H1 (cell line): ENCODE results near the gene RIPPLY3. TPM values are rescaled to one million over a fixed set of nuclear protein-coding genes. Genes with fewer than 3 reads are reported as not detected.

ENCODE experiments used
- CTCF ChIA-PET: fragments of 300-600 bp; sonication (Branson Sonifier 250); formaldehyde crosslinking; loops from one replicate; lab custom pipeline; 2021; ENCODE audit not compliant: partially characterized antibody; lab: Charles Lee
- POLR2A ChIA-PET: fragments of 300-600 bp; sonication (Branson Sonifier 250); formaldehyde crosslinking; loops from one replicate; lab custom pipeline; 2021; ENCODE audit warnings: inconsistent platforms; ENCODE audit not compliant: partially characterized antibody; lab: Charles Lee
- DNase-seq, 2 experiments: peaks; one replicate each; pipeline versions ENCODE4 v3.0.0 to v3.0.0-alpha.2; 2010 to 2022; ENCODE audit warnings: low spot score in 2 of 2, low read depth in 1 of 2, mixed read lengths in 1 of 2
- FAIRE-seq: peaks from 2 replicates; lab custom pipeline; 2011; peaks lifted over from hg19 to GRCh38; lab: Jason Lieb, UNC
- H2AFZ ChIP-seq: 2 replicates; pipeline ENCODE4 v1.8.1; 2012; ENCODE audit warnings: low read length, inconsistent platforms
- H2AK5ac ChIP-seq: 2 replicates; pipeline ENCODE4 v1.6.1; 2013; ENCODE audit warnings: low read depth, low read length
- H2BK120ac ChIP-seq: replicated peaks from 2 replicates; pipeline ENCODE3; 2013; ENCODE audit warnings: low read depth, low read length, inconsistent platforms
- H2BK12ac ChIP-seq: 2 replicates; pipeline ENCODE4 v1.6.1; 2013; ENCODE audit warnings: low read depth, low read length
- H2BK15ac ChIP-seq: 2 replicates; pipeline ENCODE4 v1.6.1; 2013; ENCODE audit warnings: low read length
- H2BK20ac ChIP-seq: 2 replicates; pipeline ENCODE4 v1.6.1; 2013; ENCODE audit warnings: low read length
- H2BK5ac ChIP-seq: 2 replicates; pipeline ENCODE4 v1.6.1; 2013; ENCODE audit warnings: low read depth, low read length
- H3K14ac ChIP-seq: 2 replicates; pipeline ENCODE4 v1.6.1; 2013; ENCODE audit warnings: inconsistent platforms; ENCODE audit not compliant: insufficient read length
- H3K18ac ChIP-seq: 2 replicates; pipeline ENCODE4 v1.6.1; 2013; ENCODE audit warnings: low read length; ENCODE audit errors: extremely low read depth
- H3K23ac ChIP-seq: 2 replicates; pipeline ENCODE4 v1.6.1; 2013; ENCODE audit warnings: inconsistent platforms; ENCODE audit not compliant: insufficient read length
- H3K23me2 ChIP-seq: 2 replicates; pipeline ENCODE4 v1.6.1; 2013; ENCODE audit warnings: low read depth, low read length
- H3K27ac ChIP-seq: 2 replicates; pipeline ENCODE4 v1.6.1; 2011; ENCODE audit warnings: low read depth, low read length, inconsistent platforms
- H3K27me3 ChIP-seq, 4 experiments: replicated peaks in 1 of 4; 1 replicate in 1 of 4; 2 replicates in 3 of 4; pipeline versions ENCODE4 v1.6.1 to v1.8.1; 2011 to 2013; ENCODE audit warnings: low read length in 3 of 4, mild to moderate bottlenecking in 3 of 4, inconsistent platforms in 2 of 4, mixed read lengths in 2 of 4, moderate library complexity in 1 of 4; ENCODE audit not compliant: control insufficient read depth in 3 of 4, insufficient read depth in 3 of 4; ENCODE audit errors: extremely low read depth in 1 of 4
- H3K36me3 ChIP-seq, 4 experiments: 2 replicates each; pipeline versions ENCODE4 v1.6.1 to v1.8.1; 2011 to 2013; ENCODE audit warnings: mild to moderate bottlenecking in 4 of 4, low read length in 3 of 4, moderate library complexity in 2 of 4, control low read depth in 1 of 4, inconsistent platforms in 1 of 4; ENCODE audit not compliant: insufficient read depth in 4 of 4, control insufficient read depth in 2 of 4
- H3K4ac ChIP-seq: replicated peaks from 2 replicates; pipeline ENCODE3; 2013; ENCODE audit warnings: low read length, low read depth, mixed read lengths, inconsistent platforms; ENCODE audit not compliant: insufficient read length
- H3K4me1 ChIP-seq, 4 experiments: replicated peaks in 1 of 4; 1 replicate in 1 of 4; 2 replicates in 3 of 4; pipeline versions ENCODE4 v1.6.1 to v1.8.1; 2011 to 2013; ENCODE audit warnings: low read length in 3 of 4, inconsistent platforms in 2 of 4, mixed read lengths in 1 of 4; ENCODE audit not compliant: insufficient read depth in 4 of 4, control insufficient read depth in 3 of 4
- H3K4me2 ChIP-seq, 2 experiments: 2 replicates each; pipeline versions ENCODE4 v1.6.1 to v1.8.1; 2011 to 2013; ENCODE audit warnings: low read depth in 2 of 2, low read length in 2 of 2, control low read depth in 1 of 2, inconsistent platforms in 1 of 2, mild to moderate bottlenecking in 1 of 2; ENCODE audit not compliant: insufficient read depth in 1 of 2
- H3K4me3 ChIP-seq, 4 experiments: fragments of 200-600, 300-600 bp in 1 of 4; sonication (generic), shearing (Covaris generic), sonication (Bioruptor Twin) in 1 of 4; 2 replicates each; pipeline versions ENCODE4 v1.5.1 to v1.8.1; 2011 to 2016; ENCODE audit warnings: low read length in 4 of 4, low read depth in 3 of 4, control low read depth in 2 of 4, inconsistent platforms in 2 of 4, mild to moderate bottlenecking in 2 of 4, mixed read lengths in 1 of 4, moderate library complexity in 1 of 4; ENCODE audit not compliant: insufficient read depth in 2 of 4; ENCODE audit errors: extremely low read depth in 1 of 4
- H3K56ac ChIP-seq: replicated peaks from 2 replicates; pipeline ENCODE3; 2013; ENCODE audit warnings: low read depth, mild to moderate bottlenecking, mixed read lengths, low read length, inconsistent platforms; ENCODE audit not compliant: insufficient read length
- H3K79me1 ChIP-seq: 2 replicates; pipeline ENCODE4 v1.6.1; 2013; ENCODE audit warnings: low read depth, low read length, control low read depth
- H3K79me2 ChIP-seq, 2 experiments: 2 replicates each; pipeline versions ENCODE4 v1.6.1 to v1.8.1; 2012 to 2013; ENCODE audit warnings: low read length in 2 of 2, mild to moderate bottlenecking in 2 of 2, inconsistent platforms in 1 of 2; ENCODE audit not compliant: insufficient read depth in 2 of 2, control insufficient read depth in 1 of 2
- H3K9ac ChIP-seq, 4 experiments: replicated peaks in 1 of 4; 1 replicate in 1 of 4; 2 replicates in 3 of 4; pipeline versions ENCODE4 v1.6.1 to v1.8.1; 2011 to 2013; ENCODE audit warnings: low read depth in 3 of 4, low read length in 3 of 4, control low read depth in 2 of 4, mild to moderate bottlenecking in 2 of 4, moderate library complexity in 2 of 4, inconsistent platforms in 1 of 4; ENCODE audit errors: extremely low read depth in 1 of 4
- H3K9me3 ChIP-seq, 2 experiments: 2 replicates each; pipeline versions ENCODE4 v1.6.1 to v1.8.1; 2012 to 2013; ENCODE audit warnings: mild to moderate bottlenecking in 2 of 2, moderate library complexity in 2 of 2, control low read depth in 1 of 2, inconsistent platforms in 1 of 2, low read depth in 1 of 2, low read length in 1 of 2, mixed read lengths in 1 of 2; ENCODE audit not compliant: insufficient read depth in 2 of 2
- H4K20me1 ChIP-seq, 2 experiments: replicated peaks in 1 of 2; 2 replicates each; pipeline versions ENCODE3 to v1.8.1; 2011 to 2013; ENCODE audit warnings: inconsistent platforms in 2 of 2, low read length in 2 of 2, mild to moderate bottlenecking in 1 of 2; ENCODE audit not compliant: insufficient read depth in 2 of 2, control insufficient read depth in 1 of 2
- H4K5ac ChIP-seq: 2 replicates; pipeline ENCODE4 v1.6.1; 2013; ENCODE audit warnings: low read length, low read depth, mixed read lengths, inconsistent platforms; ENCODE audit not compliant: insufficient read length
- H4K8ac ChIP-seq: 2 replicates; pipeline ENCODE4 v1.8.0; 2013; ENCODE audit warnings: mild to moderate bottlenecking, moderate library complexity, low read length, inconsistent platforms; ENCODE audit not compliant: insufficient read depth; ENCODE audit errors: extremely low read depth
- H4K91ac ChIP-seq: replicated peaks from 2 replicates; pipeline ENCODE3; 2013; ENCODE audit warnings: low read length, mixed read lengths, inconsistent platforms; ENCODE audit not compliant: insufficient read length
- JUN ChIP-seq: IDR thresholded peaks from 2 replicates; pipeline ENCODE4 v1.6.1; 2011; ENCODE audit warnings: low read depth, mild to moderate bottlenecking, improper control_type of control experiment, low read length
- KDM4A ChIP-seq: IDR thresholded peaks from one replicate; pipeline ENCODE4 v1.7.1; 2012; ENCODE audit warnings: low read depth, mild to moderate bottlenecking, moderate library complexity, low read length, inconsistent platforms; ENCODE audit not compliant: severe bottlenecking
- MAFK ChIP-seq: IDR thresholded peaks from 2 replicates; pipeline ENCODE4 v1.6.1; 2012; ENCODE audit warnings: low read depth, mild to moderate bottlenecking, improper control_type of control experiment, low read length
- SIN3A ChIP-seq, 2 experiments: IDR thresholded peaks in 1 of 2; conservative IDR thresholded peaks in 1 of 2; 2 replicates each; pipeline ENCODE4 v1.6.1; 2011 to 2012; ENCODE audit warnings: low read length in 2 of 2, improper control_type of control experiment in 1 of 2, low read depth in 1 of 2, mild to moderate bottlenecking in 1 of 2
- SP1 ChIP-seq: IDR thresholded peaks from 2 replicates; pipeline ENCODE4 v1.6.1; 2011; ENCODE audit warnings: low read depth, low read length
- TEAD4 ChIP-seq: IDR thresholded peaks from 2 replicates; pipeline ENCODE4 v1.6.1; 2012; ENCODE audit warnings: low read depth, low read length, inconsistent platforms, mixed read lengths
- WGBS, 2 experiments: shearing (Covaris generic) in 1 of 2; methylation state at CpG; one replicate each; pipeline versions ENCODE4 v1.1.6 to v1.1.7; 2013 to 2015; ENCODE audit warnings: low lambda C conversion rate in 2 of 2, mixed read lengths in 2 of 2, inconsistent platforms in 1 of 2, low coverage in 1 of 2, missing lambda C conversion rate in 1 of 2; ENCODE audit not compliant: insufficient replicate concordance in 2 of 2, insufficient coverage in 1 of 2, insufficient read length in 1 of 2; ENCODE audit errors: extremely low coverage in 1 of 2, missing lambda C conversion rate in 1 of 2; 5-methylcytosine and 5-hydroxymethylcytosine counted together
- long read RNA-seq, 2 experiments: library from RNA in 1 of 2; library from capped mRNA in 1 of 2; stranded (forward); transcript quantifications; one replicate each; pipeline ENCODE4 v2.0.0, GENCODE V29; 2021; ENCODE audit warnings: inconsistent platforms in 1 of 2
- polyA minus RNA-seq, 3 experiments: library from RNA; depleted of rRNA, polyadenylated mRNA; stranded (reverse); fragments of >200 nt; gene quantifications; 1 replicate in 2 of 3; 2 replicates in 1 of 3; pipeline ENCODE4 v1.2.3, GENCODE V29; 2011
- polyA plus RNA-seq, 7 experiments: library from polyadenylated mRNA; depleted of rRNA in 3 of 7; stranded (reverse) in 5 of 7; unstranded in 2 of 7; fragments of >200 nt in 5 of 7; fragments of 200-250 nt in 2 of 7; gene quantifications; 1 replicate in 5 of 7; 2 replicates in 1 of 7; 4 replicates in 1 of 7; pipeline versions ENCODE4 v1.2.1 to v1.2.3, GENCODE V29; 2011 to 2013; ENCODE audit warnings: missing spikeins in 2 of 7, mixed read lengths in 2 of 7
- total RNA-seq: library from RNA; stranded (reverse); fragmentation: NEBNext Ultra II Directional; extraction: Animal tissue kit (Norgen Biotek cat#: 25700); gene quantifications from 2 replicates; pipeline ENCODE4 v1.2.1, GENCODE V29; 2021
- TF ChIP-seq, protein P1 (sequence below): IDR thresholded peaks from 2 replicates; pipeline ENCODE4 v1.6.1; 2011; ENCODE audit warnings: low read length, improper control_type of control experiment

Gene RIPPLY3
- total RNA-seq = 2.0 and 2.6 TPM in 2 replicates
- polyA plus RNA-seq (2011; rRNA removed) = 2.2 TPM in 2 replicates
- polyA plus RNA-seq (2011; cell fraction: cytosol; rRNA removed) = 2.1 TPM
- 1.3 TPM for polyA plus RNA-seq (2011; cell fraction: nucleus; rRNA removed)
- 1.6 to 2.4 TPM (median 1.8 TPM) in 4 replicates for polyA plus RNA-seq (2012, experiment 1 of 2)
- polyA plus RNA-seq (2012, experiment 2 of 2) = 2.9 TPM
- polyA plus RNA-seq (2013, experiment 1 of 2) = 2.8 TPM
- 2.3 TPM for polyA plus RNA-seq (2013, experiment 2 of 2)
- polyA minus RNA-seq (2011; rRNA and poly(A)+ RNA removed) = 0.46 and 0.76 TPM in 2 replicates
- polyA minus RNA-seq (2011; cell fraction: cytosol; rRNA and poly(A)+ RNA removed) = not detected
- polyA minus RNA-seq (2011; cell fraction: nucleus; rRNA and poly(A)+ RNA removed) = 0.80 TPM
- long read RNA-seq, experiment 1, partial matches to known transcripts = 3 of 3 reads
- long read RNA-seq, experiment 1, other reads (novel, unspliced or antisense) = 0 of 3 reads
- long read RNA-seq, experiment 2, partial matches to known transcripts = 0 of 3 reads
- long read RNA-seq, experiment 2, other reads (novel, unspliced or antisense) = 0 of 3 reads

GRCh38 chr21:37006486-37007291, at the start of gene RIPPLY3:
RIPPLY3 (plus strand) TSS chr21:37006702; CDS start chr21:37006773, 71 bp downstream.
- Histone ChIP-seq H3K79me1 (no peaks in the 10 kb centered on the region), H3K23ac (no peak within 1 kb of the TSS), H3K14ac (no peak within 1 kb of the TSS), H3K23me2 (peaks cover 12% of the 10 kb centered on the region; the same call in 1 of the 2 replicates), H2BK120ac (no peak within 1 kb of the TSS), H3K4ac (no peak within 1 kb of the TSS), H3K4me2 (peak within 1 kb of the TSS; percentile 56 to 69), H2BK20ac (no peak within 1 kb of the TSS), H4K8ac (peak within 1 kb of the TSS; percentile 80), H3K4me3 (peak within 1 kb of the TSS; percentile 40 to 68 (median 56)), H3K27me3 (peaks cover 5 to 37% (median 27%) of the 10 kb centered on the region in 4 experiments), H2AFZ (peak within 1 kb of the TSS; percentile 65), H3K9me3 (no peaks in the 10 kb centered on the region), H3K4me1 (peaks cover 0 to 8% (median 0%) of the 10 kb centered on the region in 4 experiments; a peak in 2 of 7 replicates), H2BK12ac (0 out of 2 replicates have a peak within 1 kb of the TSS, but pooled peaks have one; percentile 50), H4K5ac (no peak within 1 kb of the TSS), H4K91ac (peak within 1 kb of the TSS; percentile 65), H3K36me3 (no peaks in the 10 kb centered on the region), H4K20me1 (no peaks in the 10 kb centered on the region), H3K79me2 (no peaks in the 10 kb centered on the region), H2BK5ac (no peak within 1 kb of the TSS), H2AK5ac (no peak within 1 kb of the TSS), H3K56ac (peak within 1 kb of the TSS; percentile 19), H3K9ac (0 out of 7 replicates have a peak within 1 kb of the TSS, but pooled peaks of 1 of the 4 experiments have one; percentile 2), H3K18ac (0 out of 2 replicates have a peak within 1 kb of the TSS, but pooled peaks have one; percentile 55), H3K27ac (no peak within 1 kb of the TSS), H2BK15ac (peak within 1 kb of the TSS; percentile 19; the same call in 1 of the 2 replicates)
- ChIA-PET POLR2A (interaction anchor here (0.7 to 3.3 kb wide), 8 partner anchors 13 to 116 kb away, joined by 3 to 14 read pairs (median 3); partner anchors contain the start of genes PIGP and TTC3), CTCF (interaction anchor here (0.8 to 1.9 kb wide), 7 partner anchors 8 to 25 kb away, joined by 3 to 9 read pairs (median 4); no protein-coding TSS in a partner anchor)
- WGBS, 2 experiments = 7% methylated on average over 31 of the region's 87 CpGs; no CpG with 5 or more reads in 1 of the 2 experiments
- no peak for FAIRE-seq
- DNase-seq = peak in 1 of 2 experiments; percentile 70
- TF ChIP-seq MAFK (no peak), SIN3A (conservative IDR thresholded peaks at IDR 0.05 in 1 of 2, IDR thresholded peaks at IDR 0.05 in 1 of 2; ENCODE audit: low read depth in 1 of 2, low read length in 2 of 2) (0 out of 4 replicates have a peak, but pooled peaks of 1 of the 2 experiments have one; percentile 17), SP1 (no peak), JUN (no peak), TEAD4 (no peak), KDM4A (peak; percentile 64)
- TF ChIP-seq, protein P1, sequence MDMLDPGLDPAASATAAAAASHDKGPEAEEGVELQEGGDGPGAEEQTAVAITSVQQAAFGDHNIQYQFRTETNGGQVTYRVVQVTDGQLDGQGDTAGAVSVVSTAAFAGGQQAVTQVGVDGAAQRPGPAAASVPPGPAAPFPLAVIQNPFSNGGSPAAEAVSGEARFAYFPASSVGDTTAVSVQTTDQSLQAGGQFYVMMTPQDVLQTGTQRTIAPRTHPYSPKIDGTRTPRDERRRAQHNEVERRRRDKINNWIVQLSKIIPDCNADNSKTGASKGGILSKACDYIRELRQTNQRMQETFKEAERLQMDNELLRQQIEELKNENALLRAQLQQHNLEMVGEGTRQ = no peak
